Neuronal stem cell (in vitro differentiated cells): Measurements from ENCODE around the gene ARHGAP26.

Experiments
- DNase-seq: peaks from one replicate; pipeline ENCODE4 v3.0.0-alpha.2; 2013; ENCODE audit warnings: low spot score
- H2AFZ ChIP-seq: one replicate; pipeline ENCODE4 v1.6.1; 2013; ENCODE audit warnings: mild to moderate bottlenecking, low read length, inconsistent platforms
- H2AK5ac ChIP-seq: 2 replicates; pipeline ENCODE4 v1.6.1; 2013; ENCODE audit warnings: low read depth, mild to moderate bottlenecking, inconsistent platforms, low read length, moderate library complexity, mixed read lengths
- H2BK120ac ChIP-seq: 2 replicates; pipeline ENCODE4 v1.6.1; 2013; ENCODE audit warnings: low read depth, mild to moderate bottlenecking, inconsistent platforms, low read length, moderate library complexity, mixed read lengths
- H2BK12ac ChIP-seq: one replicate; pipeline ENCODE4 v1.6.1; 2013; ENCODE audit warnings: low read length, inconsistent platforms
- H2BK15ac ChIP-seq: 2 replicates; pipeline ENCODE4 v1.6.1; 2013; ENCODE audit warnings: mild to moderate bottlenecking, low read length, inconsistent platforms, mixed read lengths
- H2BK5ac ChIP-seq: one replicate; pipeline ENCODE4 v1.6.1; 2013; ENCODE audit warnings: inconsistent platforms, mild to moderate bottlenecking, low read length, moderate library complexity
- H3K14ac ChIP-seq: one replicate; pipeline ENCODE4 v1.6.1; 2013; ENCODE audit warnings: low read length, inconsistent platforms
- H3K18ac ChIP-seq: 2 replicates; pipeline ENCODE4 v1.6.1; 2013; ENCODE audit warnings: low read length, inconsistent platforms
- H3K23ac ChIP-seq: 2 replicates; pipeline ENCODE4 v1.6.1; 2013; ENCODE audit warnings: low read depth, mild to moderate bottlenecking, mixed read lengths, low read length, inconsistent platforms; ENCODE audit not compliant: poor library complexity
- H3K27ac ChIP-seq: replicated peaks from 3 replicates; pipeline ENCODE4 v1.5.1; 2013; ENCODE audit warnings: low read length, inconsistent platforms
- H3K27me3 ChIP-seq, 3 experiments: 2 replicates each; pipeline ENCODE4 v1.6.1; 2013; ENCODE audit warnings: low read length in 3 of 3, mild to moderate bottlenecking in 2 of 3, inconsistent platforms in 1 of 3, low read depth in 1 of 3, mixed read lengths in 1 of 3, moderate library complexity in 1 of 3; ENCODE audit not compliant: control insufficient read depth in 3 of 3, insufficient read depth in 3 of 3
- H3K36me3 ChIP-seq, 2 donors: replicated peaks in 1 of 2; 2 replicates each; pipeline ENCODE4 v1.6.1; 2013; ENCODE audit warnings: low read length in 2 of 2; ENCODE audit not compliant: control insufficient read depth in 2 of 2, insufficient read depth in 2 of 2
- H3K4ac ChIP-seq: 2 replicates; pipeline ENCODE4 v1.6.1; 2013; ENCODE audit warnings: inconsistent platforms, mild to moderate bottlenecking, low read length, moderate library complexity
- H3K4me1 ChIP-seq, 2 donors: 1 replicate in 1 of 2; 2 replicates in 1 of 2; pipeline ENCODE4 v1.6.1; 2013; ENCODE audit warnings: low read length in 2 of 2, low read depth in 1 of 2; ENCODE audit not compliant: control insufficient read depth in 2 of 2, insufficient read depth in 1 of 2
- H3K4me2 ChIP-seq: one replicate; pipeline ENCODE4 v1.6.1; 2013; ENCODE audit warnings: mild to moderate bottlenecking, low read length, inconsistent platforms; ENCODE audit not compliant: insufficient read depth, poor library complexity, severe bottlenecking
- H3K4me3 ChIP-seq, 2 donors: 2 replicates each; pipeline ENCODE4 v1.5.1; 2013; ENCODE audit warnings: low read length in 2 of 2, mild to moderate bottlenecking in 2 of 2, inconsistent platforms in 1 of 2, moderate library complexity in 1 of 2
- H3K79me1 ChIP-seq: one replicate; pipeline ENCODE4 v1.6.1; 2013; ENCODE audit warnings: low read depth, mild to moderate bottlenecking, inconsistent platforms, low read length, moderate library complexity
- H3K9ac ChIP-seq: one replicate; pipeline ENCODE4 v1.6.1; 2013; ENCODE audit warnings: mild to moderate bottlenecking, low read depth, low read length, inconsistent platforms; ENCODE audit not compliant: poor library complexity
- H3K9me3 ChIP-seq, 2 donors: replicated peaks in 1 of 2; 2 replicates each; pipeline versions ENCODE3 to v1.6.1; 2013; ENCODE audit warnings: low read length in 2 of 2, mild to moderate bottlenecking in 2 of 2, inconsistent platforms in 1 of 2, low read depth in 1 of 2, mixed read lengths in 1 of 2, moderate library complexity in 1 of 2; ENCODE audit not compliant: control insufficient read depth in 2 of 2, insufficient read depth in 1 of 2
- H4K8ac ChIP-seq: one replicate; pipeline ENCODE4 v1.6.1; 2013; ENCODE audit warnings: low read depth, mild to moderate bottlenecking, inconsistent platforms, low read length, moderate library complexity
- H4K91ac ChIP-seq: one replicate; pipeline ENCODE4 v1.6.1; 2013; ENCODE audit warnings: low read length, low read depth, mild to moderate bottlenecking, inconsistent platforms; ENCODE audit not compliant: poor library complexity
- WGBS, 2 donors: extraction: QIAGEN DNeasy Blood & Tissue Kit; methylation state at CpG; one replicate each; pipeline ENCODE4 v1.1.7; 2013; ENCODE audit warnings: missing lambda C conversion rate in 2 of 2, mixed read lengths in 1 of 2; ENCODE audit not compliant: insufficient read length in 2 of 2, insufficient replicate concordance in 1 of 2; ENCODE audit errors: extremely low coverage in 2 of 2; 5-methylcytosine and 5-hydroxymethylcytosine counted together

The ARHGAP26 gene

DNA sequence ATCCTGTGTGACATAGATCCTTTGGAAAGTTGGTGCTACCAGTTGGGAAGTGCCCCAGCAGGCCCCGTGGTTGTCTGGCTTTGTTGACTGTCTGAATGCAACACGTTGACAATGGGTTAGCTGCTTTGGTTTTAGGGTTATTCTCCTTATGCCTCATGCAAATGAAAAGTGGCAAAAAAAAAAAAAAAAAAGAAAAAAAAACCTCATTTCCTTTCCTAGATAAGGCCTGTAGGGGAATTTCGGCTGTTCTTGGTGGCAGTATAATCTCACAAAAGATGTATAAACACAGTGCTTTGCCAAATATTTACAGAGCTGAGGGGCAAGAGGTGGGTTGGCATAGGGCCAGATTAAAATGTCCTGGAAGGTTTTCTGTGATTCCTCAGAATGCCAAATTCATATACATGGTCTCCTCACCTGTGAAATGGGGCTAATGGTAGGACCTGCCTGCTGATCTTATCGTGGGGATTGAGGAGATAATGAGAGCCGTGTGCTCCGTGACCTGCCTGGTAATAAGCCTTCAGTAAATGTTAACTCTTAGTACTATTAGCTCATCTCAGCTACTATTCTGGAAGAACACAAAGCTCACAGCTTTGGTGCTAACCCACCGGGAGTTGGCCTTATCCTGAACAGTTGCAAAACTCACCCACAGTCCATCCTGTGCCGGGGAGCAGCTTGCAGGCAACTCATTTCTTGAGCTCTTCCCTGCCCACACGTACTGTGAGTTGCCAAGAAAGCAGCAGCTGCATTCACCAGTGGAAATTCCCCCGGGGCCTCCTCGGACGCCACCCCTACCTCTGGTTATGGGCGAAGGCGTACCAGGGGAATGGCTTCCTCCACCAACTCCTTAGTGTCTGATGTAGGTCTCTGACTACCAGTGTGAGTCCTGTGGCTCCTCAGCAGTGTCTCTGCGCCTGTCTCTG lies 413.0 kb downstream of the ARHGAP26 start:
- H2BK5ac ChIP-seq: no peak overlapping the region
- no peak overlapping the region for H3K4me2 ChIP-seq
- H3K4me3 ChIP-seq: no peak overlapping the region
- H3K18ac ChIP-seq: no peak overlapping the region
- no peak overlapping the region for H4K8ac ChIP-seq
- no peaks in the 10 kb centered on the region for H3K27me3 ChIP-seq
- no peak overlapping the region for H4K91ac ChIP-seq
- no peak overlapping the region for H3K23ac ChIP-seq
- no peaks in the 10 kb centered on the region for H3K9me3 ChIP-seq
- H3K79me1 ChIP-seq: no peaks in the 10 kb centered on the region
- no peak overlapping the region for H2BK15ac ChIP-seq
- H2AK5ac ChIP-seq: no peak overlapping the region
- H3K14ac ChIP-seq: no peak overlapping the region
- peaks cover 0 to 1% of the 10 kb centered on the region in 2 donors for H3K4me1 ChIP-seq
- no CpG with 5 or more reads among the region's 15 CpGs for WGBS, 2 donors
- no peak overlapping the region for H3K9ac ChIP-seq
- H3K36me3 ChIP-seq: no peaks in the 10 kb centered on the region
- no peak overlapping the region for H3K4ac ChIP-seq
- H2AFZ ChIP-seq: no peak overlapping the region
- H2BK12ac ChIP-seq: no peak overlapping the region
- no peak overlapping the region for H2BK120ac ChIP-seq
- DNase-seq: no peak
- no peak overlapping the region for H3K27ac ChIP-seq

DNA sequence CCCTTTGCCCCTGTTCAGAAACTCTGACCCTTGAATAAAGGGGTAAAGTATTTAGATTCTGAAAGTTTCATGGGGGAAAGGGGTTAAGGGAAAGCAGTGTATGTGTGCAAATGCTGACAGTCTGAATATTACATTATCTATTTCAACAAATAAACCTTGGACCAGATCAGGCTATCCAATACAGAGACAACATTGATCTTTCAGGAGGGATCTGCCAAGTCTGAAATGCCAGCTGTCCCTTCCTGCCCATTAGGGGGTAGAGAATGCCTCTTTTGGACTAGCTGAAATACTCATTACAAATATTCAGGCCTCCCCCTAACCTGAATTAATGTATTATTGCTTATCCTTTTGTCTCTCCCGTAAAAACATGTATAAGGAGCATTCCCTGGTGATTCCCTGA lies 413.8 kb downstream of the ARHGAP26 start:
- DNase-seq: no peak
- Histone ChIP-seq H3K23ac (no peak overlapping the region), H3K36me3 (no peaks in the 10 kb centered on the region), H3K79me1 (no peaks in the 10 kb centered on the region), H2BK15ac (no peak overlapping the region), H3K14ac (no peak overlapping the region), H3K18ac (no peak overlapping the region), H3K9ac (no peak overlapping the region), H2BK120ac (no peak overlapping the region), H3K4me1 (peaks cover 0 to 1% of the 10 kb centered on the region in 2 donors), H3K27ac (no peak overlapping the region), H4K91ac (no peak overlapping the region), H3K4me3 (no peak overlapping the region), H3K27me3 (no peaks in the 10 kb centered on the region), H3K4ac (no peak overlapping the region), H4K8ac (no peak overlapping the region), H3K4me2 (no peak overlapping the region), H2AK5ac (no peak overlapping the region), H2BK5ac (no peak overlapping the region), H2BK12ac (no peak overlapping the region), H3K9me3 (no peaks in the 10 kb centered on the region), H2AFZ (no peak overlapping the region)
- WGBS, 2 donors: no CpG with 5 or more reads among the region's 1 CpG

GRCh38 chr5:143186623-143187022 lies 416.4 kb downstream of the ARHGAP26 start:
- H3K4me2 ChIP-seq: no peak overlapping the region
- H3K79me1 ChIP-seq: no peaks in the 10 kb centered on the region
- H2AFZ ChIP-seq: no peak overlapping the region
- no peak overlapping the region for H2BK12ac ChIP-seq
- no peak overlapping the region for H3K23ac ChIP-seq
- H3K14ac ChIP-seq: no peak overlapping the region
- H3K4ac ChIP-seq: no peak overlapping the region
- no peak overlapping the region for H2BK5ac ChIP-seq
- H2BK120ac ChIP-seq: no peak overlapping the region
- peaks cover 0 to 1% of the 10 kb centered on the region in 2 donors for H3K4me1 ChIP-seq
- no peak overlapping the region for H2AK5ac ChIP-seq
- H4K8ac ChIP-seq: no peak overlapping the region
- no peak overlapping the region for H3K27ac ChIP-seq
- no peak overlapping the region for H2BK15ac ChIP-seq
- H3K9me3 ChIP-seq: no peaks in the 10 kb centered on the region
- H3K27me3 ChIP-seq: no peaks in the 10 kb centered on the region
- no peak overlapping the region for H3K4me3 ChIP-seq
- H3K9ac ChIP-seq: no peak overlapping the region
- no peak overlapping the region for H3K18ac ChIP-seq
- H4K91ac ChIP-seq: no peak overlapping the region
- no peak for DNase-seq
- no peaks in the 10 kb centered on the region for H3K36me3 ChIP-seq

DNA sequence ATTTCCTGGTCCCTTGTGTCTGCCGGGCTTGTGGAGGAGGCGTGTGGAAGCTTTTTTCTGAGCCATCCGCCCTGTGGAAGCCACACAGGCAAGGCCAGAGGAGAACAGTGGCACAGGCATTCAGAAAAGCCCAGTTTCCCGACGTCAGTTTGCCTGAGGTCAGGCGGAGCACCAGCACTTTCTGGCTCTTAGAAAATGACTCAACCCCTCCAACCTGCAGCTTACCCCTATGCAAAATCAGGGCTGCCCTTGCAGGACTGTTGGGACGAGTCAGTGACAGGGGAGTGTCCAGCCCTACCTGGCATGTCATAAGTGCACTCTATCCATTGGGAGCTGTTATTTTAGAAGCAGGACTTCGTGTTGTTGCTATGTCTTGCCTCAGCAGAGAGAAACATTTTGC lies 417.3 kb downstream of the ARHGAP26 start:
- H4K8ac ChIP-seq: no peak overlapping the region
- WGBS, 2 donors: no CpG with 5 or more reads among the region's 8 CpGs
- H3K27ac ChIP-seq: no peak overlapping the region
- no peak overlapping the region for H3K4me3 ChIP-seq
- H3K14ac ChIP-seq: no peak overlapping the region
- no peaks in the 10 kb centered on the region for H3K79me1 ChIP-seq
- no peaks in the 10 kb centered on the region for H3K9me3 ChIP-seq
- H3K27me3 ChIP-seq: no peaks in the 10 kb centered on the region
- H3K4ac ChIP-seq: no peak overlapping the region
- no peak overlapping the region for H3K23ac ChIP-seq
- no peaks in the 10 kb centered on the region for H3K36me3 ChIP-seq
- no peak overlapping the region for H3K18ac ChIP-seq
- H2BK120ac ChIP-seq: no peak overlapping the region
- H3K4me1 ChIP-seq: peaks cover 0 to 1% of the 10 kb centered on the region in 2 donors
- H2BK12ac ChIP-seq: no peak overlapping the region
- no peak overlapping the region for H4K91ac ChIP-seq
- no peak overlapping the region for H3K4me2 ChIP-seq
- no peak for DNase-seq
- H2BK15ac ChIP-seq: no peak overlapping the region
- no peak overlapping the region for H2AFZ ChIP-seq
- no peak overlapping the region for H2BK5ac ChIP-seq
- no peak overlapping the region for H2AK5ac ChIP-seq
- no peak overlapping the region for H3K9ac ChIP-seq
